H9 (cell line): ENCODE data around the gene ERC2. TPM values are rescaled to one million over a fixed set of nuclear protein-coding genes. Genes with fewer than 3 reads are reported as not detected.

Experiments
- DNase-seq: peaks from one replicate; pipeline ENCODE4 v3.0.0-alpha.2; 2017
- H2AFZ ChIP-seq: one replicate; pipeline ENCODE4 v1.6.1; 2013; ENCODE audit warnings: mild to moderate bottlenecking, low read length, control low read depth, moderate library complexity
- H2AK5ac ChIP-seq: 2 replicates; pipeline ENCODE4 v1.6.1; 2013; ENCODE audit warnings: low read length, control low read depth, mixed read lengths; ENCODE audit not compliant: insufficient read length
- H2BK120ac ChIP-seq: one replicate; pipeline ENCODE4 v1.6.1; 2013; ENCODE audit warnings: low read depth, mild to moderate bottlenecking, low read length, control low read depth, inconsistent platforms; ENCODE audit not compliant: poor library complexity, severe bottlenecking
- H2BK12ac ChIP-seq: 2 replicates; pipeline ENCODE4 v1.6.1; 2013; ENCODE audit warnings: low read length, control low read depth, mixed read lengths, low read depth; ENCODE audit not compliant: insufficient read length
- H2BK15ac ChIP-seq: 2 replicates; pipeline ENCODE4 v1.6.1; 2013; ENCODE audit warnings: low read depth, low read length, control low read depth
- H2BK20ac ChIP-seq: one replicate; pipeline ENCODE4 v1.6.1; 2013; ENCODE audit warnings: low read depth, mild to moderate bottlenecking, low read length, control low read depth, inconsistent platforms; ENCODE audit not compliant: poor library complexity, severe bottlenecking
- H2BK5ac ChIP-seq: 2 replicates; pipeline ENCODE4 v1.6.1; 2013; ENCODE audit warnings: low read length, control low read depth, mixed read lengths; ENCODE audit not compliant: insufficient read length
- H3K14ac ChIP-seq: 2 replicates; pipeline ENCODE4 v1.6.1; 2013; ENCODE audit warnings: low read length, control low read depth; ENCODE audit not compliant: insufficient read depth
- H3K18ac ChIP-seq: 2 replicates; pipeline ENCODE4 v1.6.1; 2013; ENCODE audit warnings: low read depth, mild to moderate bottlenecking, mixed read lengths, low read length, control low read depth; ENCODE audit not compliant: insufficient read length
- H3K23ac ChIP-seq: 2 replicates; pipeline ENCODE4 v1.6.1; 2013; ENCODE audit warnings: low read length, control low read depth, mixed read lengths, low read depth; ENCODE audit not compliant: insufficient read length
- H3K23me2 ChIP-seq: 2 replicates; pipeline ENCODE4 v1.6.1; 2013; ENCODE audit warnings: low read depth, mild to moderate bottlenecking, mixed read lengths, low read length, control low read depth; ENCODE audit not compliant: insufficient read length, poor library complexity, severe bottlenecking
- H3K27ac ChIP-seq: 2 replicates; pipeline ENCODE4 v1.5.1; 2013; ENCODE audit warnings: low read length, control low read depth, mixed read lengths, low read depth; ENCODE audit not compliant: insufficient read length
- H3K27me3 ChIP-seq: 2 replicates; pipeline ENCODE4 v1.6.1; 2013; ENCODE audit warnings: low read length, control low read depth, inconsistent platforms; ENCODE audit not compliant: insufficient read depth
- H3K4ac ChIP-seq: 2 replicates; pipeline ENCODE4 v1.6.1; 2013; ENCODE audit warnings: low read depth, mild to moderate bottlenecking, control low read depth, inconsistent platforms, low read length, moderate library complexity
- H3K4me1 ChIP-seq: 2 replicates; pipeline ENCODE4 v1.6.1; 2013; ENCODE audit warnings: low read length, control low read depth, inconsistent platforms; ENCODE audit not compliant: insufficient read depth
- H3K4me2 ChIP-seq: 2 replicates; pipeline ENCODE4 v1.6.1; 2013; ENCODE audit warnings: low read length, control low read depth, mixed read lengths; ENCODE audit not compliant: insufficient read length, insufficient read depth
- H3K56ac ChIP-seq: 2 replicates; pipeline ENCODE4 v1.6.1; 2013; ENCODE audit warnings: low read depth, mild to moderate bottlenecking, mixed read lengths, low read length, control low read depth; ENCODE audit not compliant: insufficient read length
- H3K79me1 ChIP-seq: 2 replicates; pipeline ENCODE4 v1.6.1; 2013; ENCODE audit warnings: low read depth, mild to moderate bottlenecking, moderate library complexity, low read length, control low read depth, inconsistent platforms; ENCODE audit not compliant: insufficient read depth, poor library complexity, severe bottlenecking
- H3K79me2 ChIP-seq: 2 replicates; pipeline ENCODE4 v1.6.1; 2013; ENCODE audit warnings: low read length, control low read depth, inconsistent platforms; ENCODE audit not compliant: insufficient read depth
- H3K9ac ChIP-seq: 2 replicates; pipeline ENCODE4 v1.6.1; 2013; ENCODE audit warnings: low read length, control low read depth, mixed read lengths; ENCODE audit not compliant: insufficient read length; ENCODE audit errors: extremely low read depth
- H3K9me3 ChIP-seq: one replicate; pipeline ENCODE4 v1.6.1; 2013; ENCODE audit warnings: low read depth, low read length, inconsistent platforms; ENCODE audit not compliant: control insufficient read depth
- H3T11ph ChIP-seq: one replicate; pipeline ENCODE4 v1.6.1; 2013; ENCODE audit warnings: mild to moderate bottlenecking, low read length, control low read depth, inconsistent platforms
- H4K20me1 ChIP-seq: one replicate; pipeline ENCODE4 v1.6.1; 2013; ENCODE audit not compliant: control insufficient read depth, insufficient read length, insufficient read depth
- H4K5ac ChIP-seq: 2 replicates; pipeline ENCODE4 v1.6.1; 2013; ENCODE audit warnings: low read depth, mild to moderate bottlenecking, mixed read lengths, low read length, control low read depth; ENCODE audit not compliant: insufficient read length
- H4K8ac ChIP-seq: replicated peaks from 2 replicates; pipeline ENCODE4 v1.6.1; 2013; ENCODE audit warnings: low read length, control low read depth, mixed read lengths, low read depth; ENCODE audit not compliant: insufficient read length
- H4K91ac ChIP-seq: 2 replicates; pipeline ENCODE4 v1.6.1; 2013; ENCODE audit warnings: low read depth, mild to moderate bottlenecking, moderate library complexity, mixed read lengths, low read length, control low read depth; ENCODE audit not compliant: insufficient read length
- H3K27ac Mint-ChIP-seq, 3 experiments: 2 replicates in 2 of 3; 3 replicates in 1 of 3; pipeline ENCODE4 v1.8.0; 2020 to 2021; ENCODE audit warnings: mixed read lengths in 3 of 3, mild to moderate bottlenecking in 1 of 3, moderate library complexity in 1 of 3
- H3K27me3 Mint-ChIP-seq: 2 replicates; pipeline ENCODE4 v1.8.0; 2021; ENCODE audit warnings: low read depth, mild to moderate bottlenecking, moderate library complexity, mixed read lengths
- H3K36me3 Mint-ChIP-seq, 3 experiments: 2 replicates in 2 of 3; 3 replicates in 1 of 3; pipeline ENCODE4 v1.8.0; 2020 to 2021; ENCODE audit warnings: low read depth in 3 of 3, mixed read lengths in 3 of 3; ENCODE audit not compliant: insufficient read depth in 1 of 3
- H3K4me1 Mint-ChIP-seq, 2 experiments: 2 replicates each; pipeline ENCODE4 v1.8.0; 2020; ENCODE audit warnings: mixed read lengths in 2 of 2
- H3K4me3 Mint-ChIP-seq, 2 experiments: 2 replicates in 1 of 2; 3 replicates in 1 of 2; pipeline ENCODE4 v1.8.0; 2020 to 2021; ENCODE audit warnings: mild to moderate bottlenecking in 2 of 2, mixed read lengths in 2 of 2, moderate library complexity in 1 of 2
- H3K9me3 Mint-ChIP-seq, 2 experiments: 2 replicates in 1 of 2; 3 replicates in 1 of 2; pipeline ENCODE4 v1.8.0; 2020; ENCODE audit warnings: mild to moderate bottlenecking in 2 of 2, mixed read lengths in 2 of 2, moderate library complexity in 1 of 2
- CTCF ChIP-seq: fragments of 200-600 bp; sonication (generic); conservative IDR thresholded peaks from 3 replicates; pipeline ENCODE4 v1.8.0; 2021; ENCODE audit warnings: antibody characterized with exemption, mild to moderate bottlenecking
- WGBS: extraction: QIAGEN DNeasy Blood & Tissue Kit; methylation state at CpG from one replicate; pipeline ENCODE4 v1.1.7; 2013; ENCODE audit warnings: missing lambda C conversion rate, low lambda C conversion rate, mixed read lengths; ENCODE audit not compliant: insufficient read length; ENCODE audit errors: extremely low coverage; 5-methylcytosine and 5-hydroxymethylcytosine counted together
- total RNA-seq: library from RNA; stranded (reverse); gene quantifications from 2 replicates; pipeline ENCODE4 v1.2.1, GENCODE V29; 2021

Gene ERC2
- total RNA-seq, 1 experiment from 2014 or later = 15.4 TPM

DNA sequence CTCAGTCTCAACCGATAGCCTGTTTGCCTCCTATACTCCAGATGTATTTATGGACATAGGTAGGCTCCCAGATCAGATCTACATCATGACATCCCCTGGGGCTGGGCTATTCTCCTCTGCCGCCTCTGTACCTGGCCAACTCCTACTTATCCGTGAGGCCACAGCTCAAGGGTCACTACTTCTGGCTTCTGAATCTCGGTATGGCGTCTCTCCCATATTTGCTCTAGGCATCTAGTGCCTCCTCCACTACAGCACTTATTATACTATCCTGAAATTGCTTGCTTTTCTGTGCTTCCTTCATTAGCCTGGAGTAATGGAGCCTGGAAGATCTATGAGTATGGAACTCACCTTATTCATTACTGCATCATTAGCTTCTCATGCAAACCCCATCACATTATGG, 808.6 kb downstream of the ERC2 start:
- H2BK120ac ChIP-seq = no peak overlapping the region
- H3K9me3 ChIP-seq = no peaks in the 10 kb centered on the region
- H4K20me1 ChIP-seq = no peaks in the 10 kb centered on the region
- H3K4me2 ChIP-seq = no peak overlapping the region
- H3K4me3 Mint-ChIP-seq = peak overlapping the region in 1 of 2 experiments; percentile 3; a peak in 1 of 5 replicates
- no peak overlapping the region for H3K23ac ChIP-seq
- H3K36me3 Mint-ChIP-seq = no peaks in the 10 kb centered on the region
- no peak overlapping the region for H3T11ph ChIP-seq
- H3K9me3 Mint-ChIP-seq = no peaks in the 10 kb centered on the region
- H3K27ac ChIP-seq = no peak overlapping the region
- no peaks in the 10 kb centered on the region for H3K79me1 ChIP-seq
- no peaks in the 10 kb centered on the region for H3K27me3 ChIP-seq
- H3K9ac ChIP-seq = no peak overlapping the region
- H3K79me2 ChIP-seq = no peaks in the 10 kb centered on the region
- H3K18ac ChIP-seq = no peak overlapping the region
- no peak overlapping the region for H2BK12ac ChIP-seq
- H2BK5ac ChIP-seq = no peak overlapping the region
- peak overlapping the region in 1 of 3 experiments; percentile 53; a peak in 1 of 7 replicates for H3K27ac Mint-ChIP-seq
- H2BK15ac ChIP-seq = no peak overlapping the region
- H3K23me2 ChIP-seq = no peaks in the 10 kb centered on the region
- WGBS = no CpG with 5 or more reads among the region's 5 CpGs
- no peak for TF ChIP-seq CTCF
- H3K4me1 ChIP-seq = peaks cover 10% of the 10 kb centered on the region; the same call in 1 of the 2 replicates
- H4K91ac ChIP-seq = no peak overlapping the region
- no peak overlapping the region for H3K4ac ChIP-seq
- H3K56ac ChIP-seq = no peak overlapping the region
- H4K8ac ChIP-seq = no peak overlapping the region
- H2BK20ac ChIP-seq = no peak overlapping the region
- H2AK5ac ChIP-seq = no peak overlapping the region
- H2AFZ ChIP-seq = no peak overlapping the region
- no peak for DNase-seq
- no peak overlapping the region for H4K5ac ChIP-seq
- peaks cover 48 to 50% of the 10 kb centered on the region in 2 experiments for H3K4me1 Mint-ChIP-seq
- H3K14ac ChIP-seq = no peak overlapping the region
- H3K27me3 Mint-ChIP-seq = no peaks in the 10 kb centered on the region
